HepG2 (cell line): ENCODE measurements around the gene DCDC1. TPM values are rescaled to one million over a fixed set of nuclear protein-coding genes. Genes with fewer than 3 reads are reported as not detected.

Source experiments
- ATAC-seq: fragments of 200-7000 bp; cut with Tn5 transposase; 3 replicates; pipeline ENCODE4 v1.9.1; 2020; ENCODE audit warnings: mild to moderate bottlenecking, moderate library complexity
- BruUV-seq: library from RNA; stranded (reverse); fragments of 400-500 nt; replicated peaks from 2 replicates; lab custom pipeline; 2021; lab: Mats Ljungman, UMichigan
- CTCF ChIA-PET: fragments of 300-600 bp; formaldehyde crosslinking; extraction: SDS; loops from one replicate; lab custom pipeline; 2021; ENCODE audit warnings: low total read pairs, inconsistent platforms, low intra/inter-chr PET ratio; lab: Yijun Ruan, JAX
- POLR2A ChIA-PET: fragments of 350-600 bp; sonication (Branson Sonifier 250); formaldehyde crosslinking; loops from one replicate; lab custom pipeline; 2020; ENCODE audit warnings: antibody characterized with exemption, inconsistent platforms; lab: Yijun Ruan, JAX
- DNase-seq: peaks from one replicate; pipeline ENCODE4 v3.0.0-alpha.2; 2015; ENCODE audit warnings: low spot score
- FAIRE-seq: peaks from 3 replicates; lab custom pipeline; 2011; peaks lifted over from hg19 to GRCh38; lab: Jason Lieb, UNC
- H2AFZ ChIP-seq: one replicate; pipeline ENCODE4 v1.6.1; 2011; ENCODE audit warnings: low read length, inconsistent platforms
- H3K27ac ChIP-seq: fragments of 300-600 bp; 3 replicates; pipeline ENCODE4 v1.8.0; 2011; ENCODE audit warnings: mixed run types, mild to moderate bottlenecking, mixed read lengths, low read length, inconsistent platforms; ENCODE audit not compliant: insufficient read depth; ENCODE audit errors: extremely low read length
- H3K27me3 ChIP-seq, 2 experiments: fragments of 200-600 bp in 1 of 2; 2 replicates in 1 of 2; 3 replicates in 1 of 2; pipeline versions ENCODE4 v1.6.0 to v1.8.0; 2011; ENCODE audit warnings: low read length in 2 of 2, mild to moderate bottlenecking in 2 of 2, moderate library complexity in 2 of 2, inconsistent platforms in 1 of 2; ENCODE audit not compliant: insufficient read depth in 2 of 2, control insufficient read depth in 1 of 2
- H3K36me3 ChIP-seq, 2 experiments: fragments of 200-600 bp in 1 of 2; replicated peaks in 1 of 2; 2 replicates in 1 of 2; 3 replicates in 1 of 2; pipeline versions ENCODE4 v1.5.1 to v1.8.0; 2011; ENCODE audit warnings: low read length in 2 of 2, inconsistent platforms in 1 of 2; ENCODE audit not compliant: insufficient read depth in 2 of 2, control insufficient read depth in 1 of 2
- H3K4me1 ChIP-seq: 2 replicates; pipeline ENCODE4 v1.5.1; 2012; ENCODE audit warnings: low read length, inconsistent platforms; ENCODE audit not compliant: insufficient read depth
- H3K4me2 ChIP-seq: 2 replicates; pipeline ENCODE4 v1.6.0; 2011; ENCODE audit warnings: low read depth, low read length, inconsistent platforms
- H3K4me3 ChIP-seq, 3 experiments: fragments of 200-600 bp in 1 of 3; sonication (generic), shearing (Covaris generic) in 1 of 3; replicated peaks in 1 of 3; 2 replicates each; pipeline ENCODE4 v1.5.1; 2011 to 2016; ENCODE audit warnings: low read length in 3 of 3, inconsistent platforms in 2 of 3, low read depth in 2 of 3, mild to moderate bottlenecking in 2 of 3, control low read depth in 1 of 3, mixed read lengths in 1 of 3; ENCODE audit not compliant: insufficient read depth in 1 of 3
- H3K79me2 ChIP-seq: one replicate; pipeline ENCODE4 v1.6.1; 2011; ENCODE audit warnings: low read length, inconsistent platforms; ENCODE audit not compliant: insufficient read depth
- H3K9ac ChIP-seq: 2 replicates; pipeline ENCODE4 v1.6.0; 2011; ENCODE audit warnings: mild to moderate bottlenecking, low read depth, low read length, inconsistent platforms; ENCODE audit not compliant: insufficient read depth
- H3K9me3 ChIP-seq: 2 replicates; pipeline ENCODE4 v1.5.1; 2012; ENCODE audit warnings: mild to moderate bottlenecking, low read length
- H4K20me1 ChIP-seq: 2 replicates; pipeline ENCODE4 v1.6.0; 2011; ENCODE audit warnings: inconsistent platforms, mild to moderate bottlenecking, low read length, moderate library complexity; ENCODE audit not compliant: insufficient read depth
- CEBPB ChIP-seq: IDR thresholded peaks from 2 replicates; pipeline ENCODE4 v1.6.1; 2011; ENCODE audit warnings: low read depth, low read length, improper control_type of control experiment, borderline replicate concordance
- CREB1 ChIP-seq, 2 experiments: fragments of 450-650 bp in 1 of 2; IDR thresholded peaks; 2 replicates each; pipeline ENCODE4 v1.6.1; 2016 to 2017; ENCODE audit warnings: control low read depth in 1 of 2, mild to moderate bottlenecking in 1 of 2, missing compliant biosample characterization in 1 of 2, missing genetic modification characterization in 1 of 2
- HNRNPLL ChIP-seq: fragments of 200-400 bp; formaldehyde crosslinking; IDR thresholded peaks from 2 replicates; pipeline ENCODE4 v1.6.1; 2017; ENCODE audit warnings: mild to moderate bottlenecking, low read depth, low read length; ENCODE audit not compliant: poor library complexity, severe bottlenecking
- ZBTB3 ChIP-seq: sonication (generic); formaldehyde crosslinking; IDR thresholded peaks from 2 replicates; pipeline ENCODE4 v1.4.0; 2020; ENCODE audit warnings: low read depth, mild to moderate bottlenecking, moderate library complexity, missing genetic modification reagents, borderline replicate concordance
- ZNF343 ChIP-seq: sonication (generic); formaldehyde crosslinking; IDR thresholded peaks from 2 replicates; pipeline ENCODE4 v1.4.0; 2020; ENCODE audit warnings: mild to moderate bottlenecking, missing genetic modification reagents
- WGBS: methylation state at CpG from one replicate; pipeline ENCODE4 v1.1.6; 2017; ENCODE audit warnings: low lambda C conversion rate; 5-methylcytosine and 5-hydroxymethylcytosine counted together
- in situ Hi-C: cut with HindIII; loops from 2 replicates; pipeline ENCODE4 v1.10.0; 2017; ENCODE audit warnings: low pct_unique_long_range_greater_than_20kb; ENCODE audit not compliant: extremely low pct_ligation_motif_present
- intact Hi-C: fragments of 100-400 bp; cut with micrococcal nuclease; formaldehyde crosslinking; loops from one replicate; pipeline ENCODE4 v1.10.0; 2022; ENCODE audit not compliant: unreplicated experiment
- polyA plus RNA-seq, 8 experiments: library from polyadenylated mRNA; depleted of rRNA in 3 of 8; stranded (reverse) in 7 of 8; unstranded in 1 of 8; fragments of >200 nt; fragmentation: Illumina TruSeq in 4 of 8; extraction: Trizol in 4 of 8; gene quantifications; 2 replicates each; pipeline versions ENCODE4 v1.2.1 to v1.2.3, GENCODE V29; 2011 to 2016; ENCODE audit warnings: low read depth in 4 of 8, missing spikeins in 1 of 8, mixed read lengths in 1 of 8; ENCODE audit not compliant: insufficient read depth in 1 of 8
- total RNA-seq, 5 experiments: library from RNA; depleted of rRNA; stranded (reverse); fragments of >200 nt; fragmentation: Illumina TruSeq; extraction: Trizol; gene quantifications; 2 replicates each; pipeline ENCODE4 v1.2.3, GENCODE V29; 2016; ENCODE audit warnings: low read depth in 1 of 5

Gene DCDC1
- total and polyA plus RNA-seq, 2 of the 13 experiments (the other 11 are each of a cell fraction or from before 2014, with no cell fraction given) = 0.12 to 0.27 TPM

GRCh38 chr11:31110830-31111229 is 258.7 kb downstream of the DCDC1 start:
- Histone ChIP-seq H3K4me1 (no peaks in the 10 kb centered on the region), H2AFZ (no peak overlapping the region), H3K27ac (no peak overlapping the region), H3K4me3 (no peak overlapping the region), H3K27me3 (peaks cover 0 to 1% of the 10 kb centered on the region in 2 experiments; a peak in 1 of 5 replicates), H3K9me3 (no peaks in the 10 kb centered on the region), H3K79me2 (no peaks in the 10 kb centered on the region), H3K4me2 (no peak overlapping the region), H3K36me3 (no peaks in the 10 kb centered on the region), H4K20me1 (no peaks in the 10 kb centered on the region), H3K9ac (no peak overlapping the region)
- FAIRE-seq = no peak
- DNase-seq = no peak
- ATAC-seq = no peak
- intact Hi-C loops (no loop called here), in situ Hi-C loops (no loop called here)
- no TSS peak for BruUV-seq
- POLR2A ChIA-PET = no interaction called here
- no peak for TF ChIP-seq ZNF343 (CRISPR knock-in tag)
- TF ChIP-seq HNRNPLL = no peak
- TF ChIP-seq CEBPB = 0 out of 2 replicates have a peak, but pooled peaks have one; percentile 11
- CTCF ChIA-PET = no interaction called here
- 22% methylated on average over 4 of the region's 4 CpGs for WGBS

GRCh38 chr11:31109446-31109845 is 260.1 kb downstream of the DCDC1 start:
- H3K79me2 ChIP-seq = no peaks in the 10 kb centered on the region
- no peak overlapping the region for H3K4me3 ChIP-seq
- no peaks in the 10 kb centered on the region for H3K4me1 ChIP-seq
- no peak for FAIRE-seq
- no peaks in the 10 kb centered on the region for H4K20me1 ChIP-seq
- ChIA-PET CTCF (no interaction called here), POLR2A (no interaction called here)
- no peaks in the 10 kb centered on the region for H3K27me3 ChIP-seq
- no peak for DNase-seq
- no TSS peak for BruUV-seq
- no peak for TF ChIP-seq CREB1 (IDR thresholded peaks at IDR 0.05)
- TF ChIP-seq CREB1 (CRISPR knock-in tag; IDR thresholded peaks at IDR 0.05) = no peak
- TF ChIP-seq ZBTB3 (CRISPR knock-in tag) = no peak
- no peak overlapping the region for H3K9ac ChIP-seq
- WGBS = 22% methylated on average over 3 of the region's 3 CpGs
- in situ Hi-C loops = loop anchor here (5.0 kb wide), 1 partner anchor 123 kb away; no protein-coding TSS in a partner anchor
- no peak overlapping the region for H3K27ac ChIP-seq
- H3K4me2 ChIP-seq = no peak overlapping the region
- ATAC-seq = no peak
- no peaks in the 10 kb centered on the region for H3K36me3 ChIP-seq
- intact Hi-C loops = loop anchor here (5.0 to 10.0 kb wide), 3 partner anchors 147 to 848 kb away; no protein-coding TSS in a partner anchor
- no peak overlapping the region for H2AFZ ChIP-seq
- no peaks in the 10 kb centered on the region for H3K9me3 ChIP-seq
